Liver (tissue), 9 donors: ENCODE data around the gene DIO1. TPM values are rescaled to one million over a fixed set of nuclear protein-coding genes. Genes with fewer than 3 reads are reported as not detected.

ENCODE experiments used
- DNase-seq: peaks from one replicate; pipeline ENCODE4 v3.0.0-alpha.2; 2017; ENCODE audit warnings: low spot score
- H3K27ac ChIP-seq, 2 donors: one replicate each; pipeline ENCODE4 v1.7.0; 2013; ENCODE audit warnings: inconsistent platforms in 2 of 2, low read length in 2 of 2, control low read depth in 1 of 2, low read depth in 1 of 2, mild to moderate bottlenecking in 1 of 2
- H3K27me3 ChIP-seq, 4 donors: one replicate each; pipeline versions ENCODE4 v1.6.1 to v1.7.0; 2013; ENCODE audit warnings: low read length in 3 of 4, inconsistent platforms in 1 of 4, mild to moderate bottlenecking in 1 of 4, moderate library complexity in 1 of 4; ENCODE audit not compliant: control insufficient read depth in 4 of 4, insufficient read depth in 4 of 4
- H3K36me3 ChIP-seq, 4 donors: one replicate each; pipeline versions ENCODE4 v1.6.1 to v1.7.0; 2013; ENCODE audit warnings: low read length in 3 of 4, mild to moderate bottlenecking in 3 of 4, low read depth in 1 of 4, moderate library complexity in 1 of 4; ENCODE audit not compliant: control insufficient read depth in 4 of 4, insufficient read depth in 3 of 4
- H3K4me1 ChIP-seq, 4 donors: one replicate each; pipeline versions ENCODE4 v1.6.1 to v1.7.0; 2013; ENCODE audit warnings: low read length in 3 of 4, mild to moderate bottlenecking in 3 of 4, moderate library complexity in 1 of 4; ENCODE audit not compliant: control insufficient read depth in 4 of 4, insufficient read depth in 4 of 4
- H3K4me3 ChIP-seq, 3 donors: one replicate each; pipeline versions ENCODE4 v1.6.1 to v1.7.0; 2013; ENCODE audit warnings: low read length in 3 of 3, control low read depth in 1 of 3, low read depth in 1 of 3, mild to moderate bottlenecking in 1 of 3
- H3K9ac ChIP-seq, 2 donors: one replicate each; pipeline ENCODE4 v1.7.0; 2013; ENCODE audit warnings: low read length in 2 of 2, mild to moderate bottlenecking in 2 of 2, moderate library complexity in 2 of 2, control low read depth in 1 of 2, low read depth in 1 of 2
- H3K9me3 ChIP-seq, 4 donors: one replicate each; pipeline versions ENCODE4 v1.6.1 to v1.7.0; 2013; ENCODE audit warnings: low read length in 3 of 4; ENCODE audit not compliant: control insufficient read depth in 4 of 4
- EGR1 ChIP-seq, 2 donors: IDR thresholded peaks; 2 replicates each; pipeline ENCODE4 v1.6.1; 2016 to 2018; ENCODE audit warnings: antibody characterized with exemption in 2 of 2, low read depth in 2 of 2
- FOXA1 ChIP-seq: IDR thresholded peaks from 2 replicates; pipeline ENCODE4 v1.6.1; 2016; ENCODE audit warnings: antibody characterized with exemption
- FOXA2 ChIP-seq: IDR thresholded peaks from 2 replicates; pipeline ENCODE4 v1.6.1; 2016; ENCODE audit warnings: antibody characterized with exemption
- GABPA ChIP-seq, 2 donors: IDR thresholded peaks in 1 of 2; conservative IDR thresholded peaks in 1 of 2; 2 replicates each; pipeline ENCODE4 v1.6.1; 2016; ENCODE audit warnings: antibody characterized with exemption in 2 of 2, mild to moderate bottlenecking in 1 of 2, moderate library complexity in 1 of 2
- HNF4A ChIP-seq, 2 donors: conservative IDR thresholded peaks; 2 replicates each; pipeline ENCODE4 v1.6.1; 2016; ENCODE audit warnings: antibody characterized with exemption in 2 of 2, mild to moderate bottlenecking in 2 of 2
- HNF4G ChIP-seq: IDR thresholded peaks from 2 replicates; pipeline ENCODE4 v1.6.1; 2016; ENCODE audit warnings: antibody characterized with exemption
- JUND ChIP-seq, 2 donors: IDR thresholded peaks; 2 replicates each; pipeline ENCODE4 v1.6.1; 2016; ENCODE audit warnings: antibody characterized with exemption in 2 of 2
- NR2F2 ChIP-seq: IDR thresholded peaks from 2 replicates; pipeline ENCODE4 v1.6.1; 2016; ENCODE audit warnings: antibody characterized with exemption
- RAD21 ChIP-seq, 2 donors: IDR thresholded peaks; 2 replicates each; pipeline ENCODE4 v1.6.1; 2016; ENCODE audit warnings: antibody characterized with exemption in 2 of 2, mild to moderate bottlenecking in 2 of 2
- RXRA ChIP-seq, 2 donors: IDR thresholded peaks; 2 replicates each; pipeline ENCODE4 v1.6.1; 2017 to 2018; ENCODE audit warnings: antibody characterized with exemption in 2 of 2, mild to moderate bottlenecking in 1 of 2
- SP1 ChIP-seq: IDR thresholded peaks from 2 replicates; pipeline ENCODE4 v1.6.1; 2018; ENCODE audit warnings: antibody characterized with exemption, mild to moderate bottlenecking
- TAF1 ChIP-seq: conservative IDR thresholded peaks from 2 replicates; pipeline ENCODE4 v1.6.1; 2016; ENCODE audit warnings: antibody characterized with exemption, mild to moderate bottlenecking
- YY1 ChIP-seq: IDR thresholded peaks from 2 replicates; pipeline ENCODE4 v1.6.1; 2016; ENCODE audit warnings: antibody characterized with exemption, mild to moderate bottlenecking
- WGBS: extraction: QIAGEN DNeasy Blood & Tissue Kit; methylation state at CpG from one replicate; pipeline ENCODE4 v1.1.7; 2013; 5-methylcytosine and 5-hydroxymethylcytosine counted together
- polyA plus RNA-seq, 2 donors: library from polyadenylated mRNA; stranded (reverse) in 1 of 2; unstranded in 1 of 2; fragments of 200-250 nt in 1 of 2; fragments of >200 nt in 1 of 2; fragmentation: Nextera tagmentation in 1 of 2; extraction: Ambion mirVana in 1 of 2; gene quantifications; one replicate each; pipeline versions ENCODE4 v1.2.1 to v1.2.3, GENCODE V29; 2013 to 2015
- total RNA-seq, 2 donors: library from RNA; depleted of rRNA; stranded (reverse); fragments of >200 nt; gene quantifications; one replicate each; pipeline ENCODE4 v1.2.3, GENCODE V29; 2014
- TF ChIP-seq, protein P1 (sequence below): fragments of 150-350 bp; IDR thresholded peaks from 2 replicates; pipeline ENCODE4 v1.5.1; 2017; ENCODE audit warnings: improper control_type of control experiment, low read depth, low read length; ENCODE audit not compliant: missing input control
- TF ChIP-seq, protein P2 (sequence below): IDR thresholded peaks from 2 replicates; pipeline ENCODE4 v1.6.1; 2016; ENCODE audit warnings: antibody characterized with exemption
- TF ChIP-seq, protein P3 (sequence below): IDR thresholded peaks from 2 replicates; pipeline ENCODE4 v1.6.1; 2016; ENCODE audit warnings: antibody characterized with exemption
- TF ChIP-seq, protein P4 (sequence below): IDR thresholded peaks from 2 replicates; pipeline ENCODE4 v1.6.1; 2016; ENCODE audit warnings: antibody characterized with exemption
- TF ChIP-seq, protein P5 (sequence below): IDR thresholded peaks from 2 replicates; pipeline ENCODE4 v1.6.1; 2016; ENCODE audit warnings: antibody characterized with exemption, mild to moderate bottlenecking
- donor health status: healthy.
- donor health status: healthy.
- donor health status: healthy.
- donor health status: healthy.
- donor health status: healthy.

The DIO1 gene
- total and polyA plus RNA-seq, 4 donors = 23.9 to 176 (median 95.6) TPM

DNA sequence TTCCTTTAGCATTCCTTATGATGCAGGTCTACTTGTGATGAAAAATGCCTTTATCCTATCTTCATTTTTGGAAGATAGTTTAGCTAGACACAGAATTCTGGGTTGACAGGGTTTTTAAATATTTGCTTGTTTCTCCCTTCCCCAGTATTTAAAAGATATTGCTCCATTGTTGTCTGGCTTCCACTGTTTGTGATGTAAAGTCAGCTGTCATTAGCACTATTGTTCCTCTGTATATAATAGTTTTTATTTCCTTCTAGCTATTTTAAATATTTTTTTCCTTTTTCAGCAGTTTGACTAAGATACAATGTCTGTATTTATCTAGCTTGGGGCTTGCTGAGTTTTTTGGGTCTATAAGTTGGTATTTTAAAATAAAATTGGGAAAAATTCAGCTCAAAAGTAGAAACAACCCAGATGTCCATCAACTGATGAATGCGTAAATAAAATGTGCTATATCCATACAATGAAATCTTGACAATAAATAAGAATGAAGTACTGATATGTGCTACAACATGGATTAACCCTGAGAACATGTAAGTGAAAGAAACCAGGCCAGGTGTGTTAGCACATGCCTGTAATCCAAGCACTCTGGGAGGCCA lies 40.3 kb downstream of the DIO1 start:
- WGBS = 100% methylated on average over 1 of the region's 1 CpG
- TF ChIP-seq, protein P1, sequence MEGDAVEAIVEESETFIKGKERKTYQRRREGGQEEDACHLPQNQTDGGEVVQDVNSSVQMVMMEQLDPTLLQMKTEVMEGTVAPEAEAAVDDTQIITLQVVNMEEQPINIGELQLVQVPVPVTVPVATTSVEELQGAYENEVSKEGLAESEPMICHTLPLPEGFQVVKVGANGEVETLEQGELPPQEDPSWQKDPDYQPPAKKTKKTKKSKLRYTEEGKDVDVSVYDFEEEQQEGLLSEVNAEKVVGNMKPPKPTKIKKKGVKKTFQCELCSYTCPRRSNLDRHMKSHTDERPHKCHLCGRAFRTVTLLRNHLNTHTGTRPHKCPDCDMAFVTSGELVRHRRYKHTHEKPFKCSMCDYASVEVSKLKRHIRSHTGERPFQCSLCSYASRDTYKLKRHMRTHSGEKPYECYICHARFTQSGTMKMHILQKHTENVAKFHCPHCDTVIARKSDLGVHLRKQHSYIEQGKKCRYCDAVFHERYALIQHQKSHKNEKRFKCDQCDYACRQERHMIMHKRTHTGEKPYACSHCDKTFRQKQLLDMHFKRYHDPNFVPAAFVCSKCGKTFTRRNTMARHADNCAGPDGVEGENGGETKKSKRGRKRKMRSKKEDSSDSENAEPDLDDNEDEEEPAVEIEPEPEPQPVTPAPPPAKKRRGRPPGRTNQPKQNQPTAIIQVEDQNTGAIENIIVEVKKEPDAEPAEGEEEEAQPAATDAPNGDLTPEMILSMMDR = no peak
- TF ChIP-seq, protein P2, sequence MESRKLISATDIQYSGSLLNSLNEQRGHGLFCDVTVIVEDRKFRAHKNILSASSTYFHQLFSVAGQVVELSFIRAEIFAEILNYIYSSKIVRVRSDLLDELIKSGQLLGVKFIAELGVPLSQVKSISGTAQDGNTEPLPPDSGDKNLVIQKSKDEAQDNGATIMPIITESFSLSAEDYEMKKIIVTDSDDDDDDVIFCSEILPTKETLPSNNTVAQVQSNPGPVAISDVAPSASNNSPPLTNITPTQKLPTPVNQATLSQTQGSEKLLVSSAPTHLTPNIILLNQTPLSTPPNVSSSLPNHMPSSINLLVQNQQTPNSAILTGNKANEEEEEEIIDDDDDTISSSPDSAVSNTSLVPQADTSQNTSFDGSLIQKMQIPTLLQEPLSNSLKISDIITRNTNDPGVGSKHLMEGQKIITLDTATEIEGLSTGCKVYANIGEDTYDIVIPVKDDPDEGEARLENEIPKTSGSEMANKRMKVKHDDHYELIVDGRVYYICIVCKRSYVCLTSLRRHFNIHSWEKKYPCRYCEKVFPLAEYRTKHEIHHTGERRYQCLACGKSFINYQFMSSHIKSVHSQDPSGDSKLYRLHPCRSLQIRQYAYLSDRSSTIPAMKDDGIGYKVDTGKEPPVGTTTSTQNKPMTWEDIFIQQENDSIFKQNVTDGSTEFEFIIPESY = no peak
- TF ChIP-seq, protein P3, sequence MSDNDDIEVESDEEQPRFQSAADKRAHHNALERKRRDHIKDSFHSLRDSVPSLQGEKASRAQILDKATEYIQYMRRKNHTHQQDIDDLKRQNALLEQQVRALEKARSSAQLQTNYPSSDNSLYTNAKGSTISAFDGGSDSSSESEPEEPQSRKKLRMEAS = no peak
- TF ChIP-seq HNF4G = no peak
- TF ChIP-seq GABPA (IDR thresholded peaks at IDR 0.05 in 1 of 2, conservative IDR thresholded peaks at IDR 0.05 in 1 of 2) = no peak
- TF ChIP-seq RXRA (IDR thresholded peaks at IDR 0.05) = no peak
- TF ChIP-seq YY1 = no peak
- TF ChIP-seq FOXA1 = no peak
- no peak for TF ChIP-seq EGR1 (IDR thresholded peaks at IDR 0.05; ENCODE audit: low read depth in 2 of 2)
- TF ChIP-seq TAF1 = no peak
- TF ChIP-seq HNF4A (conservative IDR thresholded peaks at IDR 0.05) = no peak
- TF ChIP-seq, protein P4, sequence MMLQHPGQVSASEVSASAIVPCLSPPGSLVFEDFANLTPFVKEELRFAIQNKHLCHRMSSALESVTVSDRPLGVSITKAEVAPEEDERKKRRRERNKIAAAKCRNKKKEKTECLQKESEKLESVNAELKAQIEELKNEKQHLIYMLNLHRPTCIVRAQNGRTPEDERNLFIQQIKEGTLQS = no peak
- no peak for TF ChIP-seq NR2F2
- TF ChIP-seq RAD21 (IDR thresholded peaks at IDR 0.05) = no peak
- no peak for TF ChIP-seq FOXA2
- TF ChIP-seq, protein P5, sequence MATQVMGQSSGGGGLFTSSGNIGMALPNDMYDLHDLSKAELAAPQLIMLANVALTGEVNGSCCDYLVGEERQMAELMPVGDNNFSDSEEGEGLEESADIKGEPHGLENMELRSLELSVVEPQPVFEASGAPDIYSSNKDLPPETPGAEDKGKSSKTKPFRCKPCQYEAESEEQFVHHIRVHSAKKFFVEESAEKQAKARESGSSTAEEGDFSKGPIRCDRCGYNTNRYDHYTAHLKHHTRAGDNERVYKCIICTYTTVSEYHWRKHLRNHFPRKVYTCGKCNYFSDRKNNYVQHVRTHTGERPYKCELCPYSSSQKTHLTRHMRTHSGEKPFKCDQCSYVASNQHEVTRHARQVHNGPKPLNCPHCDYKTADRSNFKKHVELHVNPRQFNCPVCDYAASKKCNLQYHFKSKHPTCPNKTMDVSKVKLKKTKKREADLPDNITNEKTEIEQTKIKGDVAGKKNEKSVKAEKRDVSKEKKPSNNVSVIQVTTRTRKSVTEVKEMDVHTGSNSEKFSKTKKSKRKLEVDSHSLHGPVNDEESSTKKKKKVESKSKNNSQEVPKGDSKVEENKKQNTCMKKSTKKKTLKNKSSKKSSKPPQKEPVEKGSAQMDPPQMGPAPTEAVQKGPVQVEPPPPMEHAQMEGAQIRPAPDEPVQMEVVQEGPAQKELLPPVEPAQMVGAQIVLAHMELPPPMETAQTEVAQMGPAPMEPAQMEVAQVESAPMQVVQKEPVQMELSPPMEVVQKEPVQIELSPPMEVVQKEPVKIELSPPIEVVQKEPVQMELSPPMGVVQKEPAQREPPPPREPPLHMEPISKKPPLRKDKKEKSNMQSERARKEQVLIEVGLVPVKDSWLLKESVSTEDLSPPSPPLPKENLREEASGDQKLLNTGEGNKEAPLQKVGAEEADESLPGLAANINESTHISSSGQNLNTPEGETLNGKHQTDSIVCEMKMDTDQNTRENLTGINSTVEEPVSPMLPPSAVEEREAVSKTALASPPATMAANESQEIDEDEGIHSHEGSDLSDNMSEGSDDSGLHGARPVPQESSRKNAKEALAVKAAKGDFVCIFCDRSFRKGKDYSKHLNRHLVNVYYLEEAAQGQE = no peak
- no peak for TF ChIP-seq SP1
- no peak for TF ChIP-seq JUND (IDR thresholded peaks at IDR 0.05)

More for the DNA sequence above, 40.3 kb downstream of the DIO1 start:
- H3K4me1 ChIP-seq = no peaks in the 10 kb centered on the region
- no peak for DNase-seq
- H3K9ac ChIP-seq = no peak overlapping the region
- H3K36me3 ChIP-seq = peaks cover 0 to 3% (median 1%) of the 10 kb centered on the region in 4 donors
- H3K27me3 ChIP-seq = no peaks in the 10 kb centered on the region
- H3K27ac ChIP-seq = no peak overlapping the region
- no peak overlapping the region for H3K4me3 ChIP-seq
- peaks cover 0 to 4% (median under 1%) of the 10 kb centered on the region in 4 donors for H3K9me3 ChIP-seq
